K562 (cell line): ENCODE measurements around the gene RTBDN. TPM values are rescaled to one million over a fixed set of nuclear protein-coding genes. Genes with fewer than 3 reads are reported as not detected.

Experiments
- DNMT1 ChIP-seq: fragments of 450-650 bp; IDR thresholded peaks from 2 replicates; pipeline ENCODE4 v1.6.1; 2016; ENCODE audit warnings: antibody characterized with exemption, mild to moderate bottlenecking
- ETS1 ChIP-seq: conservative IDR thresholded peaks from 2 replicates; pipeline ENCODE4 v1.6.1; 2011; ENCODE audit warnings: low read depth, mild to moderate bottlenecking, low read length; ENCODE audit not compliant: control insufficient read depth
- FOS ChIP-seq: IDR thresholded peaks from 3 replicates; pipeline ENCODE4 v1.6.1; 2011; ENCODE audit not compliant: insufficient read length; ENCODE audit errors: extremely low read depth
- FOXA1 ChIP-seq: fragments of 450-650 bp; IDR thresholded peaks from 2 replicates; pipeline ENCODE4 v1.6.1; 2016; ENCODE audit warnings: mild to moderate bottlenecking, borderline replicate concordance
- FOXP1 ChIP-seq: sonication (generic); formaldehyde crosslinking; IDR thresholded peaks from 2 replicates; pipeline ENCODE4 v1.8.0; 2022; ENCODE audit warnings: mild to moderate bottlenecking, missing genetic modification reagents
- IRF9 ChIP-seq: fragments of 450-650 bp; IDR thresholded peaks from 2 replicates; pipeline ENCODE4 v1.6.1; 2016; ENCODE audit warnings: missing biosample characterization, missing genetic modification characterization
- MTF1 ChIP-seq: fragments of 250-450 bp; sonication (Bioruptor Pico); IDR thresholded peaks from 2 replicates; pipeline ENCODE4 v1.9.0; 2021; ENCODE audit warnings: moderate library complexity, mild to moderate bottlenecking, inconsistent platforms, borderline replicate concordance
- NFYB ChIP-seq: IDR thresholded peaks from 2 replicates; pipeline ENCODE4 v1.6.1; 2011; ENCODE audit warnings: mild to moderate bottlenecking, moderate library complexity; ENCODE audit not compliant: insufficient read length; ENCODE audit errors: extremely low read depth
- RAD21 ChIP-seq, 2 experiments: fragments of 250-450 bp in 1 of 2; fragments of 450-650 bp in 1 of 2; sonication (Bioruptor Pico) in 1 of 2; formaldehyde crosslinking in 1 of 2; IDR thresholded peaks in 1 of 2; conservative IDR thresholded peaks in 1 of 2; 2 replicates each; pipeline versions ENCODE4 v1.4.0 to v1.8.0; 2020 to 2022; ENCODE audit warnings: mild to moderate bottlenecking in 2 of 2, moderate library complexity in 1 of 2
- STAT5B ChIP-seq: fragments of 250-450 bp; sonication (Bioruptor Pico); IDR thresholded peaks from 2 replicates; pipeline ENCODE4 v1.8.0; 2021; ENCODE audit warnings: mild to moderate bottlenecking, inconsistent platforms
- TRIM28 ChIP-seq: fragments of 450-650 bp; IDR thresholded peaks from 2 replicates; pipeline ENCODE4 v1.6.1; 2017
- YY1 ChIP-seq, 3 experiments: IDR thresholded peaks; 2 replicates each; pipeline ENCODE4 v1.6.1; 2011; ENCODE audit warnings: low read length in 2 of 3, mild to moderate bottlenecking in 2 of 3, moderate library complexity in 2 of 3, borderline replicate concordance in 1 of 3, control low read depth in 1 of 3, low read depth in 1 of 3; ENCODE audit not compliant: insufficient read depth in 3 of 3, insufficient replicate concordance in 2 of 3, control insufficient read depth in 1 of 3, insufficient read length in 1 of 3; ENCODE audit errors: extremely low read depth in 1 of 3
- ZBTB9 ChIP-seq: fragments of 450-650 bp; formaldehyde crosslinking; IDR thresholded peaks from 2 replicates; pipeline ENCODE4 v1.4.0; 2020; ENCODE audit warnings: mild to moderate bottlenecking, moderate library complexity
- ZMIZ1 ChIP-seq, 2 experiments: fragments of 150-350 bp in 1 of 2; IDR thresholded peaks; 2 replicates each; pipeline ENCODE4 v1.6.1; 2012 to 2016; ENCODE audit warnings: low read depth in 2 of 2, low read length in 2 of 2, mild to moderate bottlenecking in 1 of 2, moderate library complexity in 1 of 2
- ZNF449 ChIP-seq: fragments of 250-450 bp; sonication (Bioruptor Pico); IDR thresholded peaks from 2 replicates; pipeline ENCODE4 v1.8.0; 2022; ENCODE audit warnings: moderate library complexity, mild to moderate bottlenecking, inconsistent platforms
- ZNF655 ChIP-seq: fragments of 250-450 bp; sonication (Bioruptor Pico); IDR thresholded peaks from 2 replicates; pipeline ENCODE4 v1.5.0; 2021
- polyA plus RNA-seq, 8 experiments: library from polyadenylated mRNA; depleted of rRNA in 4 of 8; stranded (reverse) in 5 of 8; unstranded in 3 of 8; fragments of >200 nt; fragmentation: Nextera tagmentation in 2 of 8; fragmentation: Illumina TruSeq in 1 of 8; extraction: Ambion mirVana in 2 of 8; extraction: Trizol in 1 of 8; gene quantifications; 2 replicates each; pipeline versions ENCODE4 v1.2.1 to v1.2.3, GENCODE V29; 2011 to 2014; ENCODE audit warnings: inconsistent platforms in 1 of 8, missing spikeins in 1 of 8
- total RNA-seq, 7 experiments: library from RNA; depleted of rRNA in 6 of 7; stranded (reverse); fragments of >200 nt in 6 of 7; fragmentation: Illumina TruSeq in 2 of 7; extraction: Trizol in 2 of 7; gene quantifications; 2 replicates each; pipeline versions ENCODE4 v1.2.1 to v1.2.3, GENCODE V29; 2011 to 2021; ENCODE audit warnings: low replicate concordance in 1 of 7

RTBDN gene
- total and polyA plus RNA-seq, 9 of the 15 experiments (the other 6 are each of a cell fraction or from before 2014, with no cell fraction given): 0.20 to 2.3 (median 0.72) TPM; not detected in 1

GRCh38 chr19:12784871-12785430 lies 49.4 kb downstream of the RTBDN start (continued):
- TF ChIP-seq ZNF655 (CRISPR knock-in tag): no peak
- TF ChIP-seq TRIM28: no peak
- TF ChIP-seq FOXP1 (CRISPR knock-in tag): no peak
- TF ChIP-seq ETS1: no peak
- no peak for TF ChIP-seq MTF1
- TF ChIP-seq NFYB: no peak
- TF ChIP-seq DNMT1: no peak
- TF ChIP-seq ZMIZ1 (IDR thresholded peaks at IDR 0.05; ENCODE audit: low read depth in 2 of 2, low read length in 2 of 2): no peak
- no peak for TF ChIP-seq ZNF449 (CRISPR knock-in tag)
- TF ChIP-seq IRF9 (tag): no peak; the same call in 1 of the 2 replicates
- TF ChIP-seq ZBTB9 (CRISPR knock-in tag): 0 out of 2 replicates have a peak, but pooled peaks have one; percentile 63
- TF ChIP-seq FOXA1: no peak
- no peak for TF ChIP-seq STAT5B (CRISPR knock-in tag)
- TF ChIP-seq FOS: no peak
- TF ChIP-seq RAD21 (CRISPR knock-in tag; conservative IDR thresholded peaks at IDR 0.05 in 1 of 2, IDR thresholded peaks at IDR 0.05 in 1 of 2): no peak
- no peak for TF ChIP-seq YY1 (IDR thresholded peaks at IDR 0.05; ENCODE audit: borderline replicate concordance in 1 of 3, control insufficient read depth in 1 of 3, extremely low read depth in 1 of 3, insufficient read depth in 3 of 3, insufficient read length in 1 of 3, insufficient replicate concordance in 2 of 3, low read depth in 1 of 3, low read length in 2 of 3)
